Frontal cortex (tissue), 4 donors: ENCODE data around the gene GPR153. TPM values are rescaled to one million over a fixed set of nuclear protein-coding genes. Genes with fewer than 3 reads are reported as not detected.

ENCODE experiments used
- DNase-seq, 2 donors: peaks; one replicate each; pipeline ENCODE4 v3.0.0; 2012; ENCODE audit warnings: low spot score in 2 of 2
- FAIRE-seq: peaks from 2 replicates; lab custom pipeline; 2012; peaks lifted over from hg19 to GRCh38; lab: Jason Lieb, UNC
- total RNA-seq: library from RNA; depleted of rRNA; stranded (reverse); fragments of >200 nt; gene quantifications from one replicate; pipeline ENCODE4 v1.2.3, GENCODE V29; 2014
- donor health status: control.
- donor health status: control.
- donor health status: control.

GPR153 gene
- total RNA-seq, 1 donor from 2014 or later = 22.0 TPM

DNA sequence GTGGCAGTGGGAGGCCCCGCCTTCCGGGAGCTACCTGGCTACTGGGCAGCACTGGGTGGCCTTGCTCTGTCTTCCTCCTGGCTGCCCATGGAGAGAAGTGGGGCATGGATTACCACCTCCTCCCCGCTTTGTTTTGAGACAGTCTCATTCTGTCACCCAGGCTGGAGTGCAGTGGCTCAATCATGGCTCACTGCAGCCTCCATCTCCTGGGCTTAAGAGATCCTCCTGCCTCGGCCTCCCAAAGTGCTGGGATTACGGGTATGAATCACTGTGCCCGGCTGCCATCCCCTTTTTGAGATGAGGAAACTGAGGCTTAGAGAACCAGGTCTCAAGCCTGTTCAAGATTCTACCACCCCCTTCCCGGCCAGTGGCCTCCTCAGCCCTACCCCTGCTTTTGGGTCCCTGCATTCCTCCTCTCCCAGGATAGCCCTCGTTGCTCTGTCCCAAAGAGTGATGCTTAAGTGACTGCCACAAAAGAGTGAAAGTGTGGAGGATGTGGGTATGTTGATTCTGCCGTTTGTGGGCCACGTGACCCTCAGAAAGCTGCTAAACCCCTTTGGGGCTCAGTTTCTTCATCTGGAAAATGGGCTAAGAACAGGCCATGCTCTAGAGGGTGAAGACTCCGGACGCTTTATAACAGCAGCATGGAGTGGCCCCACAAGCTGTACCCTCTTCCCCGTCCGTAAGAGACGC, 9.1 kb downstream of the GPR153 start:
- DNase-seq (no peak), FAIRE-seq (no peak)

- DNase-seq (no peak), FAIRE-seq (no peak)
Measured at GRCh38 chr1:6251233-6251632, 9.7 kb downstream of the GPR153 start.

- FAIRE-seq = no peak
- no peak for DNase-seq
Measured at GRCh38 chr1:6249739-6250689, 10.9 kb downstream of the GPR153 start.

DNA sequence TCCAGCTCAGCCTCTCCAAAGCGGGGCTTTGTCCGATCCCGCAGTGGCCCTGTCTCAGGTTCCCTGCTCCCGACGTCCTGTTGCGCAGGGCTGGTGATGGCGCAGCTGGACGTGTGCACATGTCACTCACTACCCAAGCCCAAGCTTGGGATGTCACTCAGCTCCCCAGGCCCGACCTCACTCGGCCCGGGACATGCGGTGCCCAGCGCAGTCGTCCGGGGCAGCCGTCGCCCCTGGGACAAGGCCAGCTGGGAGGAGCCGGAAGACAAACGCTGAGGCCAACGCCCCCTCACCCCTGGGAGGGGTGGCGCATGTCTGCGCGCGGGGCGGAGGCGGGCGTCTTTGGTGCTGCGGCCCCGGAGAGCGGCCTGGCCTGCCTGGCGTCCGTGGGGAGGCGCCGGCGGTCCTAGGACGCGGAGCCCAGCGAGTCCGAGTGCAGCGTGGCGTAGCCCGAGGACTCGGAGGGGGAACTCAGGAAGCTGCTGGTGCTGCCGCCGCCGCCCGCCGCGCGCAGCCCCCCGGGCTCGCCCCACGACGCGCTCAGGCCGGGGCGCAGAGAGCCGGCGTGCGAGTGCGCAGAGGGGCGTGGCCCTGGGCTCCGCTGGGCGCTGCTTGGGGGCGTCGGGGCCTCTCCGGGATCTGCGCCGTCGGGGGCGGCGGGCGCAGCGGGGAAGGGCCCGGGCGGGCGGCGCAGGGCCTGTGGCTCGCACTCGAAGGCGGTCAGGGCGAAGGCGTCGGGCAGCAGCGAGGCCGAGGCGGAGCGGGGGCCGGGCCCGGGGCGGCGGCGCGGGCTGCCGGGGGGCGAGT, 11.8 kb downstream of the GPR153 start:
- FAIRE-seq = no peak
- DNase-seq = no peak

DNA sequence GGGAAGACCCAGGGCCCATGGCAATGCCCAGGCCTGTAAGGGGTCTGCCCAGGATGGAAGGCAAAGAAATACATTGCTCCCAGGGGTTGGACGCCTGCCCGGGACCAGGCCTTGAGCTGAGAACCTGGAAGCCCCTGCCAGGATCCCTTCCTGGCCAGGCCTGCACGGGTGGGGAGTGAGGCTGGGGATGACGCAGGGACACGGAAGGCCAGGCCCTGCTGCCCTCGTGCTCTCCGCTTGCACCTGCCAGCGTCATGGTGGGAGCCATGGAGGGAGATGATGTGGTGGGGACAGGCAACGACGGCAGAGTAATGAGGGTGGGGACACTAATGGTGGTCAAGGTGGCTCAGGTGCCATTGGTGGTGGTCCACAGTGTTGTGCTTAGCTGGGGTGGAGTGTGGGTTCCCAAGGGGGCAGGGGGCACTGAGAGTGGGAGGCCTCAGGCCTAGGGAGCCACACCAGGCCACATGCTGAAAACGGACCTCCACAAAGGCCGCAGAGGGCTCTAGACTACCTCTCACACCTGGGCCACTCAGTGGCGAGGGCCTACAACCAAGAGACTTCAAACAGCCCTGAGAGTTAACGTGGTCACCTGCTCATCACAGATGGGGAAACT, 12.6 kb downstream of the GPR153 start:
- FAIRE-seq = no peak
- no peak for DNase-seq

DNA sequence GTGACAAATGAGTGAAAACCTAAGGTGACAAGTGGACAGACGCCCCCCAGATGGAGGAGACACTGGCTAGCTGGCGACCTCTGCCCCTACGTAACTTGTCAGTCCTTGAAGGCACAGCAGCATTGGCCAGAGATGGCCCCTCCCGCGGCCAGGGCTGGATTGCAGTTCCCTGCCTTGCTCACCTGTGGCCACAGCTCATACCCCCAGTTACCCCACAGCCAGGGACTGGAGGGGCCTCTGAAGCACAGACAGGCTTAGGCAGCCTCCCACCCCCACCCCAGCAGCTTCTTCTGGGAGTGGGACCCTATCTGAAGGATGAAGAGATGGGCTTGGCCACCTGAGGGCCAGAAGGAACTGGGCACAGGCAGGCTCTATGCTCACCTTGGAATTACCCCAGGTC, 13.2 kb downstream of the GPR153 start:
- FAIRE-seq = no peak

GRCh38 chr1:6246497-6247467, 14.1 kb downstream of the GPR153 start:
- FAIRE-seq (no peak), DNase-seq (peak; percentile 92 to 93)

More for the DNA sequence above, 13.2 kb downstream of the GPR153 start:
- no peak for DNase-seq

- FAIRE-seq (no peak), DNase-seq (no peak)
Measured at GRCh38 chr1:6245869-6246496, 14.9 kb downstream of the GPR153 start.

- DNase-seq = peak; percentile 93 to 94
Measured at GRCh38 chr1:6245086-6245868, 15.6 kb downstream of the GPR153 start.

GRCh38 chr1:6244401-6245049, 16.4 kb downstream of the GPR153 start:
- FAIRE-seq (no peak), DNase-seq (no peak)

More at GRCh38 chr1:6245086-6245868, 15.6 kb downstream of the GPR153 start:
- no peak for FAIRE-seq

DNA sequence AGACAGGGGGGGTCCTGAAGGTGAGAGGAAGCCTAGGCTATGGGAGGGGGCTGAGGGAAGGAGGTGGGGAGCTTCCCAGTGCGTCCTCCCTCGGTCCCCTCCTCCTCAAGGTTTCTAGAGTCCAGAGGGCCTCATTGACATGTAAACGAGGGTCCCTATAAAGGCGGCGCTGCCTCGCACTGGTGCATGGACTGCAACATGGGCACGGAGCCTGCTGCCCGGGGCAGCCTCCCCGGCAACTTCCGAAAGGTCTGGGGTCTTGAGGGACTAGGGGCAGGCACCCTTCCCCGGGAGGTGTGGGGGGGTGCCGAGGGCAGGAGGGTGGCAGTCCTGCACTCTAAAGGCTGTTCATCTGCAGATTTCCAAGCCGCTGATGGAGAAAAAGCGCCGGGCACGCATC, 16.9 kb downstream of the GPR153 start, which contains the start of gene HES3:
HES3 (plus strand) TSS at position 187 of the 400 bp plus-strand sequence; CDS start at position 374, 187 bp downstream.
- DNase-seq (no peak), FAIRE-seq (no peak)

GRCh38 chr1:6243053-6243834, 17.7 kb downstream of the GPR153 start:
- FAIRE-seq = no peak

GRCh38 chr1:6241887-6242740, 18.8 kb downstream of the GPR153 start:
- peak in 1 of 2 donors; percentile 69 for DNase-seq
- no peak for FAIRE-seq

More at GRCh38 chr1:6243053-6243834, 17.7 kb downstream of the GPR153 start:
- DNase-seq = no peak

GRCh38 chr1:6241107-6241886, 19.6 kb downstream of the GPR153 start:
- FAIRE-seq = no peak
- DNase-seq = no peak
